HL-60 (cell line): Measurements from ENCODE around the gene GLIS1.

ENCODE experiments used
- CTCF ChIP-seq: IDR thresholded peaks from one replicate; pipeline ENCODE4 v1.5.1; 2011; ENCODE audit warnings: low read length, control low read depth, inconsistent platforms; ENCODE audit not compliant: insufficient read depth
- GABPA ChIP-seq: IDR thresholded peaks from 2 replicates; pipeline ENCODE4 v1.6.1; 2012; ENCODE audit warnings: low read depth
- POLR2AphosphoS5 ChIP-seq: IDR thresholded peaks from 2 replicates; pipeline ENCODE4 v1.6.1; 2012; ENCODE audit warnings: low read depth
- TF ChIP-seq, protein P1 (sequence below): IDR thresholded peaks from 2 replicates; pipeline ENCODE4 v1.6.1; 2012; ENCODE audit warnings: low read depth; ENCODE audit not compliant: insufficient replicate concordance

GRCh38 chr1:53468374-53468773, 270.6 kb downstream of the GLIS1 start:
- TF ChIP-seq CTCF: no peak
- no peak for TF ChIP-seq GABPA
- no peak for TF ChIP-seq POLR2AphosphoS5
- TF ChIP-seq, protein P1, sequence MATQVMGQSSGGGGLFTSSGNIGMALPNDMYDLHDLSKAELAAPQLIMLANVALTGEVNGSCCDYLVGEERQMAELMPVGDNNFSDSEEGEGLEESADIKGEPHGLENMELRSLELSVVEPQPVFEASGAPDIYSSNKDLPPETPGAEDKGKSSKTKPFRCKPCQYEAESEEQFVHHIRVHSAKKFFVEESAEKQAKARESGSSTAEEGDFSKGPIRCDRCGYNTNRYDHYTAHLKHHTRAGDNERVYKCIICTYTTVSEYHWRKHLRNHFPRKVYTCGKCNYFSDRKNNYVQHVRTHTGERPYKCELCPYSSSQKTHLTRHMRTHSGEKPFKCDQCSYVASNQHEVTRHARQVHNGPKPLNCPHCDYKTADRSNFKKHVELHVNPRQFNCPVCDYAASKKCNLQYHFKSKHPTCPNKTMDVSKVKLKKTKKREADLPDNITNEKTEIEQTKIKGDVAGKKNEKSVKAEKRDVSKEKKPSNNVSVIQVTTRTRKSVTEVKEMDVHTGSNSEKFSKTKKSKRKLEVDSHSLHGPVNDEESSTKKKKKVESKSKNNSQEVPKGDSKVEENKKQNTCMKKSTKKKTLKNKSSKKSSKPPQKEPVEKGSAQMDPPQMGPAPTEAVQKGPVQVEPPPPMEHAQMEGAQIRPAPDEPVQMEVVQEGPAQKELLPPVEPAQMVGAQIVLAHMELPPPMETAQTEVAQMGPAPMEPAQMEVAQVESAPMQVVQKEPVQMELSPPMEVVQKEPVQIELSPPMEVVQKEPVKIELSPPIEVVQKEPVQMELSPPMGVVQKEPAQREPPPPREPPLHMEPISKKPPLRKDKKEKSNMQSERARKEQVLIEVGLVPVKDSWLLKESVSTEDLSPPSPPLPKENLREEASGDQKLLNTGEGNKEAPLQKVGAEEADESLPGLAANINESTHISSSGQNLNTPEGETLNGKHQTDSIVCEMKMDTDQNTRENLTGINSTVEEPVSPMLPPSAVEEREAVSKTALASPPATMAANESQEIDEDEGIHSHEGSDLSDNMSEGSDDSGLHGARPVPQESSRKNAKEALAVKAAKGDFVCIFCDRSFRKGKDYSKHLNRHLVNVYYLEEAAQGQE: no peak
